HG03095 (cell line): Measurements from ENCODE around the gene SPEN.
"Not testable (repeated sequence)": the region's sequence is repeated elsewhere in the genome, so short reads cannot be mapped to it uniquely, and the experiment has no call there.

Source experiments
- ATAC-seq: cut with Tn5 transposase; IDR thresholded peaks from one replicate; pipeline ENCODE4 v1.9.1; 2021; ENCODE audit warnings: moderate library complexity; ENCODE audit not compliant: unreplicated experiment

The SPEN gene

DNA sequence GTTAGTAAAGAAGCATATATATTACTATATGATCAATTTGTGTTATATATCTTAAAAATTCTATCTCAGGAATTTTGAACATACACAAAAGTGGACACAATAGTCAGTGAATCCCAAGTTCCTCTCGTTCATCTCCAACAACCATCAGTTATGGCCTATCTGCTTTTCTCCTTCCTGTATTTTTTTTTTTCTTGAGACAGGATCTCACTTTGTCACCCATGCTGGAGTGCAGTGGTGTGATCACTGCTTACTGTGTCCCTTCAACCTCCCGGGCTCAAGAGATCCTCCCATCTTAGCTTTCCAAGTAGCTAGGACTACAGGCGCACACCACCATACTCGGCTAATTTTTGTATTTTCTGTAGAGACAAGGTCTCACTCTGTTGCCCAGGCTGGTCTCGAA lies 9.4 kb downstream of the SPEN start:
- ATAC-seq: no peak

DNA sequence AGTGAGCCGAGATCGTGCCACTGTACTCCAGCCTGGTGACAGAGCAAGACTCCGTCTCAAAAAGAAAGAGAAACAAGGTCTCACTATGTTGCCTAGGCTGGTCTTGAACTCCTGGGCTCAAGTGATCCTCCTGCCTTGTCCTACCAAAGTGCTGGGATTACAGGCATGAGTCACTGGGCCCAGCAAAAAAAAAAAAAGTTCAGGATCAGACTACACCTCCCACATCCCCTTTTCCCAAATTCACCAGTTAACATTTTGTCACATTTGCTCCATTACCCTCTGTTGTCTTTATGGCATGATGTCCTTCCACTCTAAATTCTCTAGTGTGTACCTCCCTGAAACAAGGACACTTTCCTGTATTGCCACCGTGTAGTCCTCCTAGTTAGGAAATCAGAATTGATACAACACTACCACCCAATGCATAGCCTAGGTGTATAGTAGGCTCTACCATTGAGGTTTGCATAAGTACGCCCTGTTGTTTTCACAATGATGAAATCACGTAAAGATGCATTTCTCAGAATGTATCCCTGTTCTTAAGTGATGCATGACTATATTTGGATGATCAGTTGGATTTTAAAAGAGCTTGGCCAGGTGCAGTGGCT lies 10.7 kb downstream of the SPEN start:
- ATAC-seq: no peak

DNA sequence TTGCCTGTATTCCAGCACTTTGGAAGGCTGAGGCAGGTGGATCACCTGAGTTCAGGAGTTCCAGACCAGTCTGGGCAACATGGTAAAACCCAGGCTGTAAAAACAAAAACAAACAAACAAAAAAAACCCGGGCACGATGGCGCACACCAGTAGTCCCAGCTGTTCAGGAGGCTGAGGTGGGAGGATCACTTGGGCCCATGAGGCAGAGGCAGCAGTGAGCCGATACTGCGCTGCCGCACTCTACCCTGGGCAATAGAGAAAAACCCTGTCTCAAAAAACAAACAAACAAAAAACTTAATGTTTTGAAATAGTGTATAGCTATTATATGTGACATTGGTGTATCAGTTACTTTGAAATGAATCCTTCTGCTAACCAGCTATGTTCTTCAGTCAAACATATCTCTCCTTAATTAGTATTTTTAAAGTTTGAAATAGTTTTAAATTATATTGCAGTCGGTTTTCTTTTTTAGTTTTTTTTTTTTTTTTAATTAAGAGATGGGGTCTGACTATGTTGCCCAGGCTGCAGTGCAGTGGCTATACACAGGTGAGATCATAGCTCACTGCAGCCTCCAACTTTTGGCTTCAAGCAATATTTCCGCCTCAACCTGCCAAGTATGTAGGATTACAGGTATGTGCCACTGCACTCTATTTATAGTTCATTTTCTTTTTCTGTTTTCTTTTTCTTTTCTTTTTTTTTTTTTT lies 11.3 kb downstream of the SPEN start:
- ATAC-seq: no peak

DNA sequence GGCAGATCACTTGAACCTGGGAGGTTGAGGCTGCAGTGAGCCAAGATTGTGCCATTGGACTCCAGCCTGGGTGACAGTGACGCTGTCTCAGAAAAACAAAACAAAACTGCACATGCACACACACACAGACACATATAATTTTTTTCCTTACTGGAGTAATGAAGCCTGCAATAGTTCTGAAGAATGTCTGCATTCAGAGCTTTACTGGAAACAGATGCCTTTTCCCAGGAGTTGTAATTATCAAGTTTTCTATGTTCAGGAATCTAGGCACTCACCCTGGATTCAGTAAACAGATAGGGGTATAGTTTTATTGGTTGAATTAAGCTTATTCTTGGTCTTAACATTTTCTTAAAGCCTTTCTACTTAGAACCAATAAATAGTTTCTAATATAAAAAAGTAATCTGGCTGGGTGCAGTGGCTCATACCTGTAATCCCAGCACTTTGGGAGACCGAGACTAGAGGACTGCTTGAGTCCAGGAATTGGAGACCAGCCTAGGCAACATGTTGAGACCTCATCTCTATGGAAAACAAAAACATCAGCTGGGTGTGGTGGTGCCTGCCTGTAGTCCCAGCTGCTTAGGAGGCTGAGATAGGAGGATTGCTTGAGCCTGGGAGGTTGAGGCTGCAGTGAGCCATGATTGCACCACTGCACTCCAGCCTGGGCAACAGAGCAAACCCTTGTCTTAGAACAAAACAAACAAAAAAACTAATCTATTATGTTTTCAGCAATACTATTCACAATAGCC lies 15.8 kb downstream of the SPEN start:
- ATAC-seq: no peak

DNA sequence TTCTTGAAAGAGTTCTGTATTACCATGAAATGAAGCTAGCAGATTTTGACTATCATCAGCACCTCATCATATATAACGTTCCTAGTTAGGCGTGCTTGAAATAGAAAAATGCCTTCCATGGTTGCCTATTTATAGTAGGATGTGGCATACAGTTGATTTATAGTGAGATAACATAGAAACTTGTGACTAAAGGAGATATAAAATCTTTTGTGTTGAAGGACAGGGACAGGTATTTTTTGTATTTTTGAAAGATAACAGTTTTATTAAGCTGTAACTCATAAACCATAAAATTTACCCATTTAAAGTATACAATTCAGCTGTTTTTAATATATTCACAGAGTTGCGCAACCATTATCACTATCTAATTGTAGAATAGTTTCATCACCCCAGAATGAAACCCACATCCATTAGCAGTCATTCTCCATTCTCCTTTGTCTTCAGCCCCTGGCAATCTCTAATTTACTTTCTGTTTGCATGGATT lies 19.3 kb downstream of the SPEN start:
- ATAC-seq: no peak

DNA sequence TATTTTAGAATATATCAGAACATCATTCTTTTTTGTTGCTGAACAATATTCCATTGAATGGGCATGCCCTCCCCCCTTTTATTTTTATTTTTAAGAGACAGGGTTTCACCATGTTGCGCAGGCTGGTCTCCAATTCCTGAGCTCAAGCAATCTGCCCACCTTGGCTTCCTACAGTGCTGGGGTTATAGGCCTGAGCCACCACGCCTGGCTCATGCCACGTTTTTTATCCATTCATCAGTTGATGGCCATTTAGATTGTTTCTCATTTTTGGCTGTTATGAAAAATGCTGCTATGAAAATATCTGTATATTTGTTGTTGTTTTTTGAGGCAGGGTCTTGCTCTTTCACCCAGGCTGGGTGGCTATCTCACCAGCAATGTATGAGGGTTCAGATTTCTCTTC lies 19.8 kb downstream of the SPEN start:
- ATAC-seq: no peak

DNA sequence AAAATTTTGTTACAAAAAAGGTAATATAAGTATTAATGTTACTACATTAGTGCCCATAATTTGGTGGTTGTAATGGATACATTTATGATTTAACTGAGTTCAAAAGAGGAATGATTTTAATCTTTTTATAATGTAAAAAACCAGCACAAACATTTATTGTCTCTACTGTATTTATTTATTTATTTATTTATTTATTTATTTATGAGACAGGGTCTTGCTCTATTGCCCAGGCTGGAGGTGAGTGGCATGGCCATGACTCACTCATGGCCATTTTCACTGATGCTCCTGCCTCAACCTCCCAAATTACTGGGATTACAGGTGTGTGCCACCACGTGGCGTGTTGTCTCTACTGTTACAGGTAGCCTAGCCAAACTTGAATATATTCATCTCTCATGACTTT lies 21.9 kb downstream of the SPEN start:
- ATAC-seq: no peak

DNA sequence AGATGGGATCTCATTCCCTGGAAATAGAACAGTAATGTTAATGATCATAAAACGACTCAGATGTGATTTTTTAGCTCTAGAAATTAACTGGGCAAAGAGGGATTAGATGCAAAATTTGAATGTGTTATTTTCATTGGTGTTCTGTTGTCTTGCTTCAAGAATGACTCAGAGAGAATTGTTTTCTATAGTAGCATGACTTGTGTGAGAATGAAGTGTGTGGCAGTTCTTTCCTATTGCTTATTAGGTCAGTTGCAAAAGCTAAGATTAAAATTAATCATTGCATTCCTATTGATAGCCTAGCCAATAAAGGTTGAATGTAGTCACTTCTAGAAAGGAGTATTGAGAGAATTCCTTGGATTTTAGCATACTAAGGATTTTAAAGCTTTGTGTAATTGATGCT lies 22.9 kb downstream of the SPEN start:
- ATAC-seq: no peak

DNA sequence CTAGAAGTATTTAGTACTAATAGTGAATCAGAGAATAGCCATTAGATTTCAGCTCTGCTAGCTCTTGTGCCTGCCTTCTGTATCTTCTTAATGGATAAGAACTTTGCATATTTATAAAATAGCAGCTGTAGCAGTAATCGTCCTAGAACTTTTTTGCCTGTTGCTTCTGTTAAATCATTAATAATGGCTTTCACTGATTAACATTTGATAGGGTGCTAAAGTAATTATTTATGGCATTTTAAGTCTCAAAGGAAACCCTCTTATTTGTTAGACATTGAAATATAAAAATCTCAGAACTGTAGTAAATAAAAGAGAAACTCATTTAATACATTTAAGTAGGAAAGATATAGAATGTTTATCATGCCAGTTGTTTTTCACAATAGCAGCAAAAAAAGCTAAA lies 27.0 kb downstream of the SPEN start:
- ATAC-seq: no peak

DNA sequence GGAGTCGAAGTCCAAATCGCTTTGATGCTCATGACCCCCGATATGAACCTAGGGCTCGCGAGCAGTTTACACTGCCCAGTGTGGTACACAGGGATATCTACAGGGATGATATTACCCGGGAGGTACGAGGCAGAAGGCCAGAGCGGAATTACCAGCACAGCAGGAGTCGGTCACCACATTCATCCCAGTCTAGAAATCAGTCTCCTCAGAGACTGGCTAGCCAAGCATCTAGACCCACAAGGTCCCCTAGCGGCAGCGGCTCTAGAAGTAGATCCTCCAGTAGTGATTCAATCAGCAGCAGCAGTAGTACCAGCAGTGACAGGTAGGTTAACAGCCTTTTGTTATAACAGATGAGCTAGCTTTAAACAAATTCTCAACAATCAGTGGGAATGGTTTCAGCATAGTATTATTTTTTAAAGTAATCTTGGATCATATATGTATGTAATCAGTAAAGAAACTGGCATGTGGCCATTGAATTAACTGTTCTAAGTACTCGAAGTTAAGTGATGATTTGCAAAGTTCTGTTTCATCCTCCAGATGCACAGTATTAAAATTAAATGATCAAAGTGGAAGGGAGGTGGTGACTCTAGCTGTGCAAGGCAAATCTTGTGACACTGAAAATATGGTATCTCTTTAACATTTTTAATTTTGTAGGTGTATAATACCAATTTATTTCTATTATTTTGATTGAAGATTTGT lies 29.0 kb downstream of the SPEN start:
- no peak for ATAC-seq

DNA sequence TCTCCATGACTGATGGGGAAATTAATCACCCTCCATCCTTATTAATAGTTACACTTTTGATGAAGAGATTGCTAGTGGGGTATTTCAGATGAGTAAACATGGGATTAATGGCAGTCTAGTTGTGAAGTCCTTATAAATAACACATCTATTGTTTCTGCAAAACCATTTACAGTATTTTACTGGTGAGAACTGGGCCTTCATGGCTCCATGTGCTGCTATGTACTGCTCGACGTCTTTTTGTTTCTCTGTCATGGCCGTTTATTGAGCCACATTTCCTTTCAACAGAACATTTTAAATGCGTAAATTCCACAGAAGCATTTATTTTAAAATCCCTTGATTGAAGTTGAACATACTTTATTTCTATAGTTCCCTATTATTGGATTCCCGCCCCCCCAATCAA lies 34.5 kb downstream of the SPEN start:
- ATAC-seq: no peak

DNA sequence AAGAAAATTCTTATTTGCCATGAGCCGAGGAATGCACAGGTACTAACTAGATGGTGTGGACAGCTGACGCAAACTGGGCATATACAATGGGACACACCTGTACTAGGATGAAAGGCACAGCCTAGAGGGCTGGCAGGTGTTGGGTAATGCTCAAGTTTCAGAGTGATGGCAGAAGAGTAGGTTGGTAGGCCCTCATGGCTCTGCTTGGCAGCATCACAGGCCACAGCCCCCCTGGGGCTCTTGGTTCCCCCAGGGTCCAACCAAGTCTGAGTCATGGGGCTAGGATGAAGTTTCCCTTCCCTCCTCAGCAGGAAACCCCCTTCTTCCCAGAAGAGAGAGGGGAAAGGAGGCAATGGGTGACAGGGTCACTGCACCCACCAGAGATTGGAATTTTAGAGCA lies 35.2 kb downstream of the SPEN start:
- ATAC-seq: no peak

DNA sequence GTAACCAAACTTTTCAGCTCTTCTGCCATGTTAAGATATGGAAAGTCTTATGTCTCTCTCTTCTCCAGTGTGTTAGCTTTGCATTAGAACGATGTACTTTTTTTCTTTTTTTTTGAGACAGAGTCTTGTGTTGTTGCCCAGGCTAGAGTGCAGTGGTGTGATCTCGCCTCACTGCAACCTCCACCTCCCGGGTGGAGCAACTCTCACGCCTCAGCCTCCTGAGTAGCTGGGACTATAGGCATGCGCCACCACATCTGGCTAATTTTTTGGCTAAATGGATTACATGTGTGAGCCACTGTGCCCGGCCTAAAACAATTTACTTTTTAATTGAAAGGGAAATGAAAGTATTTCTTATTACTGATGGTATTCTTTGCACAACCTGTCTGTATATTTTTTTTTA lies 35.8 kb downstream of the SPEN start:
- ATAC-seq: no peak

DNA sequence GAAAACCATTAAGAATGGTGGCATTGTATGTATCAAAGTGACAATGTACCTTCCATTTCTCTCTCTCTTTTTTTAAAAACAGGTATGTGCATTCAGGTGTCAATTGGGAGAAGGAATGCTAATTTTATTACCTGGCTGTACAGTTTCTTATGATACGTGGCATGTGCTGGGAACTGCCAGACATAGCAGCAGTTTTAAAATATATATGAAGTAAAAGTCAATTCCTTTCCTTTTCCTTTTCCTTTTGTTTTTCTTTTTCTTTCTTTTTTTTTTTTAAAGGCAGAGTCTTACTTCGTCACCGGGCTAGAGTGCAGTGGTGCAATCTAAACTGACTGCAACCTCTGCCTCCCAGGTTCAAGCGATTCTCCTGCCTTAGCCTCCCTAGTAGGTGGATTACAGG lies 37.0 kb downstream of the SPEN start:
- ATAC-seq: no peak

DNA sequence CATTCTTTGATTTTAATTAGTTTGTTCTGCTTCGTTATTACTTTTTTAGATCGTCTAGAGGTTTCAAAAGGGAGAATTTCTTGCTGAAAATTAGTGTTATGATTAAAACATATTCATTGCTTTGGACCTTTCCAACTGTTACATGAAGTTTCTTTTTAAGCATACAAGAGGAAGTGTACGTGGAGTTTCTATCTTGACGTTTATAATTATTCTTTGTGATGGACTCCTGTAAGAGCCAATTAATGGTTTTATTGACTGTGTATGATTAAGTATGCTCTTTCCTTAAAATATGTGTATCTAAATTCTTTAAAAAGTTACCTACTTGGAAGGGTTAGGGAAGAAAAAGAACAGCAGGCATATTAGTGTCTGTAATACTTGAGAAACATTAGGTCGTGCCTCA lies 37.8 kb downstream of the SPEN start:
- no peak for ATAC-seq

DNA sequence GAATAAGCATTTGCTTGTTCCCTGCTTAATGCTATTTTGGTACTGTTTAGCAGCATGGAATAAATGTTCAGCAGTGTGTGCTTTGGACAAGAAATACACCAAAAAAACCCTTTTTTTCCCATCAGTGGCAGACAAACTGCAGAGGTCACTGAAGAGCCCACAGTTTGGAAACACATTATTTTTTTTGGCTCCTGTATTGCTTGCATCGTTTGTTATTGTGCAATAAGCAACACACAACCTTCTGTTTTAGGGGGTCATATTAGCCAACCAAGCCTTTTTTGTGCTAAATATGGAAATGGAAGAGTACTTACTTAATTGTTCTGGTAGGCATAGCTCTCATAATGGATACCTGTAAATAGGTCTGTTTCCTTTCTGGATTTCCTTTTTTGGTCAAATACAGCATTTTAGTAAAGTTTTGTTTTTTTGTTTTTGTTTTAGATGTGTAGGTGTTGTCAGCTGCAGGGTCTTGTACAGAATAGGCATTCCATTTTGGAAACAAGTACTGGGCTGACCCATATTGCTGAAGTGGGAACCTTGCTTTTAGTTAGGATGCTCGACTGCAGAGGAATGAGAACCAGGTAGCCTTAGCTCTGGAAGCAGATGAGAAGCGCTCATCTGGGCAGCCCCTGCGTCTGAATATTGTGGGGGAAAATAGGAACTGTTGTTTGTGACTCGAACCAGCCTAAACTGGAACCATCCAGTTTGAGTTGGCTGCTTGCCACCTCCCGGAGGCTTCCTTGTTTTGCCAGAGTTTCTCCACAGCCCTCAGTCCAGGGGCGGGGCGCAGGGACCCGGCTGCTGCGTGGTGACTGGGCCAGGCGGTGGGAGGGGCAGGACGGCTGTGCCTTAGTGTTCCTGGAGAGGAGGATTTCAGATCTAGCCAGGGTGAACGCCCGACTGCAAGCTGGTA lies 38.4 kb downstream of the SPEN start:
- ATAC-seq: no peak

DNA sequence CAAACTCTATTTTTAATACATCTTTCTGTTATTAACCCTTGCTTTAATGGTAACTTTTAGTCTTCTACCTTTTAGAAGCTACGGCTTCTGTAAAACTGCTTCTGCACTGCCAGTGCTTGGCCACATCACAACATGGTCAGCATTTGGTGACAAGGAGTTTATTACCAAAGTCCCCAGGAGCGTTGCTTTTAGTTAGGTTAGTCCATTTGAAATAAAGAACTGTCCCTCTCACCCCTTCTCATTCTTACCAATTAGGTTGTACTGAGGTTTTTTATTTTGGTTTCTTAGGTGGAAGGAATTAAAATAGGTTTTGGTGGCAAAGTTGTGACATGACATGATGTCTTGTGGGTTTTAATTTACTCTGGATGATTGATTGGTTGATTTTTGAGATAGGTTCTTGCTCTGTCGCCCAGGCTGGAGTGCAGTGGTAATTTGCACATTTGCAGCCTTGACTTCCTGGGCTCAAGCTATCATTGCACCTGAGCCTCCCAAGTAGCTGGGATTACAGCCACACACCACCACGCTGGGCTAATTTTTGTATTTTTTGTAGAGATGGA lies 39.2 kb downstream of the SPEN start:
- no peak for ATAC-seq

DNA sequence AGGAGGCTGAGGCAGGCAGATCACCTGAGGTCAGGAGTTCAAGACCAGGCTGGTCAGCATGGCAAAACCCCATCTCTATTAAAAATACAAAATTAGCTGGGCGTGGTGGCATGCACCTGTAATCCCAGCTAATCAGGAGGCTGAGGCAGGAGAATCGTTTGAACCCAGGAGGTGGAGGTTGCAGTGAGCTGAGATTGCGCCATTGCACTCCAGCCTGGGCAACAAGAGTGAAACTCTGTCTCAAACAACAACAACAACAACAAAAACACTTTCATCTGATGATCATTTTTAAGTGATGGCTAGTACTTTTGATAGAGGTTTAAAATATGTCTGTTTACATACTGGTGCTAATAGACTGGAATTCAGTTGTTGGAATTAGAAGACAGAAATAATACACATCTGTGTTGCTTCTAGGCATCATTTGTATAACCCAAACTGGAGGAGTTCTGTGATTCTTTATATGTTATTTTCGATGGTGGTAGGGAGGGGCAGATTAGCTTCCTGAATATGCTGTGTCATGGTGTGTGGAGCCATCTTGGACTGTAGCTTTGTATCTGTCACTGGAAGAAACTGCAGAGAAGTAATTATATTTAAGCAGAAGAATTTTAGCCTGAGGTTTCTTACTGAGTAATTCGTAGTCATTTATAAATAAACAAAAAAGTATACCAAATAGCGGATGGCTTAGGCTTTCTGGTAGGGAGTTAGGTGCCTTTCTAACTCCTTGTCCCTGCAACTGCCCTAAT lies 45.5 kb downstream of the SPEN start:
- ATAC-seq: not testable (repeated sequence)

DNA sequence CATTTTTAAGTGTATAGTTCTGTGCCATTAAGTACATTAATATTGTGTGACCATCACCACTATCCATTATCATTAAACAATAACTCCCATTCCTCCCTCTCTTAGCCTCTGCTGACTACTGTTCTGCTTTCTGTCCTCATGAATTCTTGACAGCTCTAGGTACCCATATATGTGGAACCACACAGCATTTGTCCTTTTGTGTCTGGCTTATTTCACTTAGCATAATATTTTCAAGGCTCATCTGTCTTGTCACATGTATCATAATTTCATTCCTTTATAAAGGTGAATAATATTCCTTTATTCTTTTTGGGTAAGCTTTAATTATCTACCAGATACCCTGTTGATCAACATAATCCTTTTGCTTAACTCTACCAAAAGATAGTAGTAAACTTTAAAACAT lies 47.7 kb downstream of the SPEN start:
- ATAC-seq: no peak
